Transverse colon (tissue), 4 donors: ENCODE data around the gene BIRC7.

Source experiments
- CTCF ChIP-seq, 5 experiments: fragments of 200-600 bp in 3 of 5; fragments of 450-650 bp in 2 of 5; sonication (generic) in 3 of 5; IDR thresholded peaks; 1 replicate in 2 of 5; 2 replicates in 3 of 5; pipeline ENCODE4 v1.5.1; 2016 to 2017; ENCODE audit warnings: antibody characterized with exemption in 5 of 5, inconsistent platforms in 3 of 5, mild to moderate bottlenecking in 2 of 5, moderate library complexity in 1 of 5
- POLR2A ChIP-seq: fragments of 450-650 bp; IDR thresholded peaks from one replicate; pipeline ENCODE4 v1.6.1; 2016; ENCODE audit warnings: antibody characterized with exemption, mild to moderate bottlenecking, moderate library complexity
- POLR2AphosphoS5 ChIP-seq, 3 donors: sonication (generic); formaldehyde crosslinking; IDR thresholded peaks; one replicate each; pipeline ENCODE4 v1.6.1; 2016; ENCODE audit warnings: antibody characterized with exemption in 3 of 3

GRCh38 chr20:63210011-63210605, 25.6 kb upstream of the BIRC7 start:
- TF ChIP-seq CTCF (IDR thresholded peaks at IDR 0.05), result no peak
- no peak for TF ChIP-seq POLR2AphosphoS5 (IDR thresholded peaks at IDR 0.05)
- TF ChIP-seq POLR2A, result no peak
